Measurements from ENCODE around the gene ZNF576.
A peak's percentile ranks its signal among the peaks of the same experiment; 100 is the strongest.
"Not testable (repeated sequence)": the region's sequence is repeated elsewhere in the genome, so short reads cannot be mapped to it uniquely, and the experiment has no call there.

The ZNF576 gene

GRCh38 chr19:43600326-43600725 lies 3.9 kb downstream of the ZNF576 start:
- not testable (repeated sequence) for DNase-seq

DNA sequence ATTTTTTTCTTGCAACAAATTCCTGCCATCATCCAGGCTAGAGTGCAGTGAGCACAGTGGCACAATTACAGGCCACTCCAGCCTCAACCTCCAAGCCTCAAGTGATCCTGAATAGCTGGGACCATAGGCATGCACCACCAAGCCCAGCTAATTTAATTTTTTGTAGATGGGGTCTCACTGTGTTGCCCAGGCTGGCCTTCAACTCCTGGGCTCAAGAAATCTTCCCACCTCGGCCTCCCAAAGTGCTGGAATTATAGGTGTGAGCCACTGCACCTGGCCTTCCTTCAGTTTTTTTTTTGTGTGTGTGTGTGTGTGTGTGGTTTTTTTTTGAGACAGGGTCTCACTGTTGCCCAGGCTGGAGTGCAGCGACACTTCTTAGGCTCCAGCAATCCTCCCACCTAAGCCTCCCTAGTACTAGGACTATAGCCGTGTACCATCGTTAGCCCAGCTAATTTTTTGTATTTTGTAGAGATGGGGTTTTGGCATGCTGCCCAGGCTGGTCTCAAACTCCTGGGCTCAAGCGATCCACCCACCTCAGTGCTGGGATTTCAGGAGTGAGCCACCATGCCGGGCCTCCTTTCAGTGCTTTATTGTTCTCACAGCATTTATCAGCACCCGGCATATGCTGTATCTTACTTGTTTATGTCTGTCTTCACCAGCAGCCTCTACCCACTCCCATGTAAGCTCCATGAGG lies 9.6 kb downstream of the ZNF576 start:
- DNase-seq: no peak

DNA sequence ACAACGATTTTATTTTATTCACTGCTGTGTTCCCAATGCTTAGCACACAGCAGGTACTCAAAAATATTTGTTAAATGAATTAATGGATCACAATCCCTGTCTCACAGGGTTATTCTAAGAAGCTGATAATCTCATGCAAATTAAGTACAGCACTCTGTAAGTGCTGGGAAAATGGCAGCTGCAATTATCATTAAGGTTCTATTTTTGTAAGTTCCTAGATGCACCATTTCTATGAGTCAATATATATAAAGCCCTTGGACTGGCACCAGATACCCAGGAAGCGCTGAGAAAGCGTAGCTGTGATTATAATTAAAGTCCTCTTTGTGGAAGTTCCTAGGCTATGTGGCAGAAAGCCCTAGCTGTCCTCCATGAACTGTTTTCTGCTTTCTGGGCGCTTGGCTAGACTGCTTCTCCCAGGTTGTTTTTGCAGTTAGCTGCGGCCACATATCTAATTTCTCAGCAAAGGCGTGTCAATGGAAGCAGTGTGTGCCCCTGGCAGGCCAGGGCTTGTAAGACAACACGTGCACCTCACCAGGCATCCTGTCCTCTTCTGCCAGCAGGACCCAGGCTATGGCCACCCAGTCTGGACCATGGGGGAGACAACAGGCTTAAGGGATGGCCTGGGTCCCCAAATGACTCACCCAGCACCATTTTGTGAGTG lies 10.3 kb downstream of the ZNF576 start:
- no peak for DNase-seq

DNA sequence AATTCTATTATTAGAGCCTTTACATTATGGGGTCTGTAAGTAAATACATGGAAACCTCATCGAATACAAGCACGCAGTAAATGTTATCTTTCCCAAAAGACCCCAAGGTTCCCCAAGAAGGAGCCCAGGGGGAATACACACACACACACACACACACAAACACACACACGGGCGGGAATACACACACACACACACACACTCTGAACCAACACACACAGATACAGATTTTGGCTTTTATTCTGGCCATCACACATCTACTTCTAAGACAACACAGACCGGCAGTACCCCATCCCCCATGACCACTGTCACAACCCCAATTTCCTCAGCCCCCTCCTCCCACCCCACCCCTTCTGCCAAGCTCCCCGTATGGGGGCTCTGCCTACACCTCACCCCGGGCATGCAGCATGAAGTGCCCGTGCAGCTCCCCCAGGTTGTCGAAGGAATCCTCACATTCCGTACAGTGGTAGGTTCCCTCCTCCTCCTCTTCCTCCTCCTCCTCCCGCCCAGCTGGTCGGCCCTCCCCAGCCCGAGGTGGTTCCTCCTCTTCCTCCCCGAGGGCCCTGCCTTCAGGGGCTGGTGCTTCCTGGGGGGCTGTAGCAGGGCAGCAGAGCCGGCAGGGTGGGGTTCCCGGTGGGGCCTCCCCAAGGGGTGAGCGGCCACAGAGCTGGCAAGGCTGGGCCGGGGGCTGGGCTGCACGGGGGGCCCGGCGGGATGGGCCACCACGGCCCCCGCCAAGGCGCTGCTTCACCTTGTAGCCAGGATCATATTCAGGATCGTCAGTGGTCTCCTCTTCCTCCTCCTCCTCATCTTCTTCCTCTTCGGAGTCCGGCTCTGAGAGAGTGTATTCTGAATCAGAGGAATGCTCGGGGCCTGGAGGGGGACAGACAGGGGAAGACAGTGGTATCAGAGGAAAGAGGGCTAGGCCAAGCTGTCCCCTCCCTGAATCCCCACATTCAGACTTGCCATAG lies 11.1 kb downstream of the ZNF576 start:
- DNase-seq: no peak

DNA sequence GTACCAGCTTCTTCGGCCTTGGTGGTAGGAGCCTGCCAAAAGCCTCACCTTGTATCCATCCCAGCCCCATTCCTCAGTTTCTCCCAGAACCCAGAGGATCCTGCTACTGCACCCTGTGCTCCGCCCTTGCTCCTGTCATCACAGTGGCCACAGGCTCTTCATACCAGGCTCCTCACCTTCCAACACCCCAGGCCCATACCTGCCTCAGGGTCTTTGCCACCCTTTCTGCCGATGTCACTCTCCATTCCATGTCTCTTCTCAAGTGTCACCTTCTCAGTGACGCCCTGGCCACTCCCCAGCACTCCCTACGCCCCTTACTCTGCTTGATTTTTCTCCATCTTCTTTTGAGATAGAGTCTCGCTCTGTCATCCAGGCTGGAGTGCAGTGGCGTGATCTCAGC lies 13.5 kb downstream of the ZNF576 start:
- no peak for DNase-seq

- no peak for DNase-seq
These were observed 14.1 kb downstream of the ZNF576 start for GRCh38 chr19:43610493-43610892.

DNA sequence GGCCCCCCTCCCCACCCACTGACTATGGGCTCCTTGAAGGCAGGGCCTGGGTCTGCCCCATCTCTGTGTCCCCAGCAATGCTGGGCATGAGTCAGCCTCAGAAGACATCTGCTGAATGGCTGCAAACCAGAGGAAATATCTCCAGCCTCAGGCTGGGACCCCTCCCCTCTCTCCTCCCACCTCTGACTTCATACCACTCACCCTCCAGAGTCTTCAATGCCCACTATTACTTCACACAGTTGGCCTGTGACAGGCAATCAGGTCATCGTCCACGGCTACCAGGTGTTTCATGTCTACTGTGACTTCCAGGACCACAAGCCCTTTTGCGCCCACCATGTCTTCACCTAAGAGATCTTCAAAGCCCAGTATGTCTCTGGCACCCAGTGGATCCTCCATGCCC lies 15.4 kb downstream of the ZNF576 start, which contains the start of gene SRRM5:
TSS of gene SRRM5 (plus strand) at position 301 of the 400 bp plus-strand sequence. CDS start at position 335, 34 bp downstream.
- DNase-seq: no peak

DNA sequence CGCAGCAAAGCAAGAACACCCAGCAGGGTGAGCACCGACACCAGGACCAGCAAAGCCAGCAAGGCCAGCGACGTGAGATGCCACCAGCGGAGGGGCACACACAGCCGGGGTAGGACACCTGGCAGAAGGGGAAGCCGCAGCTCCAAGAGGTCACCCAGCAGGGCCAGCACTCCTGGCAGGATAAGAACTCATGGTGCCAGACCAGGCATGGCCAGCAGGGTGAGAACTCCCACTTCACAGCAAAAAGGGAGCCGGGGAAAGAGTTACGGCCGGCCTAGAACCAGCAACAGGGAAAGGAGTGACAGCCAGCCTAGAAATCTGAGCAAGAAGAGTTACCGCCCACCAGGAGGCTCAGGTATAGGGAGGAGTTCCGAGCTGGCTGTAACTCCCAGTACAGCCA lies 16.0 kb downstream of the ZNF576 start:
- DNase-seq: no peak

- no peak for DNase-seq
These were observed 19.9 kb downstream of the ZNF576 start for GRCh38 chr19:43616306-43616705.

DNA sequence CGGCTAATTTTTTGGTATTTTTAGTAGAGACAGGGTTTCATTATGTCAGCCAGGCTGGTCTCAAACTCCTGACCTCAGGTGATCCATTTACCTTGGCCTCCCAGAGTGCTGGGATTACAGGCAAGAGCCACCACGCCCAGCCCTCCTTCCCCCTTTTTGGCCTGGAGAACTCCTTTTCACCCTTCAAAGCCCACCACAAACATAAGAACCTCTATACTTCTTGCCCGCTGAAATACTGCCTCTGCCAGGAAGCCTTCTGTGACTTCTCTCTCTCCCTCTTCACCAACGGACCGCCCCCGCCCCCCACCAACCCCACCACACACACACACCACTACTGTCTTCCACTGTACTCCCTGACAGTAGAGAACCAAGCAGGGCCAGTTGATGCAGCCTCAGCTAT lies 20.6 kb downstream of the ZNF576 start:
- no peak for DNase-seq

- DNase-seq: peak; percentile 49
These were observed 22.5 kb downstream of the ZNF576 start for GRCh38 chr19:43618921-43619261.

DNA sequence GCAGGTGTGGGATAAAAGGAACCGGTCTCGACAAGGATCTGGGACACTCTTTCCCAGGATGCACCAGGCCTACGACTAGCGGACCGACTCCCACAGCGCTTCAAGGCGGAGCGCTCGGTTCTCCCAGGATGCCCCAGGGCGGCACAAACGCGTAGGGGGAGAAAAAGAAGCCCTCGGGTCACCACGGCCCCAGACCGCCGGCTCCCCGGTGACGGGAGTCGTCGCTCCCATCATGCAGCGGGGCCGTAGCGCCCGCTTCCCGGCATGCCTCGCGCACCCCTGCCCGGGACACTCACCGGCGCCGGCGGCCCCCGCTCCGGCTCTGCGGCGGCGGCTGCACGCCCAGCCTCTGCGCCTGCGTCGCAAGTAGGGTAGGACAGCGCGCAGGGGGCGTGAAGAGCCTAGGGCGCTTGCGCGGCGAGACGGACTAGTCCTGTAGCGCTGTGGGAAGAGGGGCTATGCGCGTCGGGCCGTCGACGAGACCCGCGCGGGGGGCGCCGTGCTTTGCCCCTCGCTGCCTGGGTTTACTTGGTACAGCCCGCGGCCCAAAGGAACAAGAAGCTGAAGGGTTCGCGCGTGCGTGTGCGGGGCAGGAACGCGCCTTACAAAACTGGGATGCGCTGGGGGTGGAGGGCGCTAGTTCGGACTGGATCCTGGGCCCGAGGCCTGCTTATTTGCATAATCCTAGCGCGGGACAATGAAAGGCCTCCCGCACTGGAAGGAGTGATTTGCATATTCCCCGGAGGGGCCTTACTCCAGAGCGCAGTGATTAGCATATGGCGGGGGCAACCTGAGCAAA lies 23.1 kb downstream of the ZNF576 start, which contains the start of gene ZNF428:
TSS of gene ZNF428 (minus strand) at position 368 of the 799 bp plus-strand sequence. CDS start 5,325 bp downstream, outside the sequence.
- DNase-seq: peak; percentile 91

DNA sequence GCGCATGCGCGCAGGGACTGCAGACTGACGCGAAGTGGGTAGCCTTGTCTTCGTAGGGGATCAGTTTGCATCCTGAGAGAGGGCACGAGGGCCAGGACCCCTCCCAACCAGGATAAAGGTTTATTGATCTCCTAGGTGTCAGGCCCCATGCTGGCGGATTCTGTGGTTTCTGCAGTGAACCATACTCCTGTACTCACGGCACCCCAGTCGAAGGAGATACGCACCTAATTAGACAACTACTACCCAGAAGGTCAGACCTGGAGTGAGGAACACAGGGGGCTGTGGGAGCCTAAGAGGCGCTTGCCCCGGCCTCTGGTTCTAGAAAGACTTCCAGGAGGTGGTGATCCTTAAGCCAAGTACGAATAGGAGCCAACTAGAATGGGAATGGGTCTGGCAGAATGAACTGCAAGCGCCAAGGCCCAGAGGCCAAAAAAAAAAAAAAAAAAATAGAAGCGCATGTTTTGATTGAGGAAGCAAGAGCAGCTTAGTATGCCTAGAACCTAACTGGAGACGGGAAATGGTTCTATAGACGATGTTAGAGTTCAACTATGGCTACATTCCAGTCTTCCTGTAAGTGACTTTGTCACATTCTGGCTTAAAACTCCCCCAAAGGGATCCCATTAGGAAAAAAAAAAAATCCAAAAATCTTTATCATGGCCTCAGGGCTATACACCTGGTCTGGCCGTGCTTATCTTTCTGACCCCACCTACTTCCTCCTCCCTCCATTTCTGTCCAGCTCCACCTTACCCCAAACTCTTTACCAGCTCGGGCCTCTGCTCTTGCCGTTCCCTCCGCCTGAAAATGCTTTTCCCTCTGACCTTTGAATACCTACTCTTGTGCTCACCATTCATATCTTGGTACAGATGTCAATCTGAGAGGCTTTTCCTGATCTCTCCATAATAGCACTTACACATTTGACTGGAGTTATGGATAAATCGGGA lies 23.9 kb downstream of the ZNF576 start:
- DNase-seq: no peak

GRCh38 chr19:43622070-43622469 lies 25.7 kb downstream of the ZNF576 start:
- no peak for DNase-seq

GRCh38 chr19:43622956-43623355 lies 26.6 kb downstream of the ZNF576 start:
- DNase-seq: no peak

GRCh38 chr19:43623889-43624670 lies 27.7 kb downstream of the ZNF576 start:
- no peak for DNase-seq

- peak; percentile 18 for DNase-seq
These were observed 28.5 kb downstream of the ZNF576 start for GRCh38 chr19:43624933-43625332.

- peak; percentile 8 for DNase-seq
These were observed 29.7 kb downstream of the ZNF576 start for GRCh38 chr19:43625918-43626579.

DNA sequence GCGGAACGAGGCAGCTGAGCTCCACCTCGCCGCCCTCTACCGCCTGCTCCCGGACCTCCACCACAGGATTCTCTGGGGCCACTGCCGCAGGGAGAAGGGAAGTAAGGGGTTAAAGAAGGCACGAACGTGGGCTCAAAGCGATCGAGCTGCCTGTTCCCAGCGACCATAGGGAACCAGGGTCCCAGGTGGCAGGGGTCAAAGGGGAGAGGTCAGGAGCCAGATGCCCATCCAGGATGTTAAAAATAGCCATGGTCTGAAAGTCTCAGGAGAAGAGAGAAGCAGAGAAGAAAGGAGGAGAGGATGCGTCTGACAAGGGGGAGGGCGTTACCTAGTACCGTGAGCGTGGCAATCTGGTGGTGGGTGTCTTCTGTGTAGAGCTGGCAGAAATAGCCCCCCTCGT lies 30.4 kb downstream of the ZNF576 start:
- no peak for DNase-seq
